Measurements from ENCODE around the gene SPI1. TPM values are rescaled to one million over a fixed set of nuclear protein-coding genes. Genes with fewer than 3 reads are reported as not detected.

SPI1 gene
- 0.09 TPM in 1 of 5 replicates, not detected in the others for total RNA-seq (2022; extraction: Qiagen RNA extraction; ENCODE audit: low read depth)

DNA sequence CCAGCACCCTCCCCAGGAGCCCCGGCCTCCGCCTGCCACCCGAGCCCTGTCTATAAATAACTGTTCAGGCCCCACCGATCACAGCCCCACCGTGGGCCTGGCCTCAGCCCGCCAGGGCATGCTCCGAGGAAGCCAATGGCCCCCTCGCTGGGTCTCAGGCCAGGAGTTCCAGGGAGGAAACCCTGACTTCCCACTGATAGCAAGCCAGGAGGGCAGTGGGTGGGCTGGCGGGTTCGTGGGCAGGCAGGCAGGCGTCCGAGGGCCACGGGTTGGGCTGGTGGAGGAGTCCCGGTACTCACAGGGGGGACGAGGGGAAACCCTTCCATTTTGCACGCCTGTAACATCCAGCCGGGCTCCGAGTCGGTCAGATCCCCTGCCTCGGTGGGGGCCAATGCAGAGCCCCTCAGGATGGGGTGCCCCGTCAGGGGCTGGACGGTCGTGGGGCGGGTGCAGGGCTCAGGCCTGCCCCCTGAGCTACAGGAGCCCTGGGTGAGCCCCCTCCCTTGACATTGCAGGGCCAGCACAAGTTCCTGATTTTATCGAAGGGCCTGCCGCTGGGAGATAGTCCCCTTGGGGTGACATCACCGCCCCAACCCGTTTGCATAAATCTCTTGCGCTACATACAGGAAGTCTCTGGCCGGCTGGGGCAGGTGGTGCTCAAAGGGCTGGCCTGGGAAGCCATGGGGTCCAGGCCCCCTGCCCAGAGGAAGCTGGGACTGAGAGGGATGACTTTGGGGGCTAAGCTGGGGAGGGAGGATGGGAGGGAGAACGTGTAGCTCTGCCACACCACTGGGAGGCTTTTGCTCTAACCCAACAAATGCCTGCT lies at the start of gene SPI1:
Gene SPI1 (minus strand): TSS at position 538 of the 826 bp plus-strand sequence. CDS start 194 bp downstream, at position 344.

DNA sequence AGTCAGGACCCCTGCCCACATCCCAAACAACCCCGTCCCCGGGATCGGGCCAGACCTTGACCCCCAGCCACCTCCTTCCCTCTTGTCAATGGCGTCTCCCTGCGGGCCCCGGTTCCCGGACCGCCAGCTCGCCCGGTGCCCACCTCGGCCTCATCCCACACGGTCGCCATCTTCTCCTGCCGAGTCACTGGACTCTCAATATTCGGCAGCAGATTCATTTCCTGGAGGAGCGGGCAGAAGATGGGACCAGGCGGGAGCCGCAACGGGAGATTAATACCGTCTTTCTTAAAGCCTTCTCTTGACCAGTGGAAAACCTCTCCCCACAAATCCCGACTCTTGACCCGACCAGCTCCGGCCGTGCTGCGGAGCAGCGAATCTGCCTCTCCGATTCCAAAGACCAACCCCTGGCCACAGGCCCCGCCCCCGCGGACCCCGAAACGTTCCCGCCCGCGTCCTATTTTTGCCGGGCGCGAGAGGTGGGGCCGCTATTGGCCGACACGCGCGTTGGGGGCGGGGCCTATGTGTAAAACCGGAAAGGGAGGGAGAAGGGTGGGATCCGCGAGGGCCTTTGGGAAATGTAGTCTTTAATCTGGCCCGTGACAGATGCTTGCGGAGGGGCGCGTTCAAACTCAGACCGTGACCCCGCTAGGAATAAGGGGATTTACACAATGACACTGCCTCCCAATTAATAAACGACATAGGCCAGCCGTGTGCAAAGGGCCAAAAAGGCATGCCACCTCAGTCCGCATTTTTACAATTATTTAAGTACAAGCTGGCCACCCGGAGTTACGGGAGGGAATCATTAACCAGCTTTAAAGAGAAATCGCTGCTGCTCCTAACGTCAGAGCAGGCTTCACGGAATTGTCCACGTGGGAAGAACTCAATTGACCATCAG lies 48.0 kb upstream of the SPI1 start, which contains the start of gene PSMC3:
Gene PSMC3 (minus strand): TSS at position 378 of the 895 bp plus-strand sequence. CDS start 160 bp downstream, at position 218.

DNA sequence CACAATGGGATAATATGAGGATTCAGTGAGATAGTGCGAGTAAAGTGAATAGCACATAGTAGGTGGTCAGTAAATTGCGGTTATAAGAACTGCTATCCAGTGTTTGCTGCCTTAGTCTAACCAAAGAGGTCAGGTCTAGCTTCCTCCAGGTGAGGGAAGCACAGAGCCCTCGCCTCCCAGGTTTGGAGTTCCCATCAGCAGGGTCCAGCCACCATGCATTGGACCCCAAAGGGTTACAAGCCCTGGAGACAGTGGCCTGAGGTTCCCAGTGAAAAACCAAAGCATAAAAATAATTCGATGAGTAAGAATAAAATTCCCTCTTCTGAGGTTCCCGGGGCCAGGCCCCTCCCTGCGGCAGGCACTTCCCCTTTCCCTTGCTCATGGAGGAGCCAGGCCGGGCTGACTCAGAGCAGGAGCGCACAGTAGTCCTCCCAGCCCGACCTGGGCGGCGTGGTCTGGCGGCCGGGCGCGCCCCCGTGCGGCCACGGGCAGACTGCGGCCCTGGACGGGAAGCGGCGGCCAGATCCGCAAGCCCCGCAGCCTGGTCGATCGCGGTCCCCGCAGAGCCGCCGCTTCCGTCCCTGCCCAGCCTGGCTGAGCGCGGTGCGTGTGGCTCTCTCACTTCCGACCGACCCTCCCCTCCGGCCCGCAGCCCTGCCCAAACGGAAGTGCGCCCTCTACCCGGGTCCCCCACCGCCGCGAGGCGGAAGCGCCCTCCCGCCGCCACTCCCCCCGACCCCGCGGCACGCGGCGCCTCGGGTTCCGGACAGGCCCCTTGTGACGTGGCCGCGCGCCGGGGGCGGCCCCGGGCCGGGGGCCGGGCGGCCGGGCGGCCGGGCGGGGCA lies 29.6 kb upstream of the SPI1 start, which contains the start of gene SLC39A13:
Gene SLC39A13 (plus strand): TSS at position 845 of the 845 bp plus-strand sequence. CDS start 1,505 bp downstream, outside the sequence.

DNA sequence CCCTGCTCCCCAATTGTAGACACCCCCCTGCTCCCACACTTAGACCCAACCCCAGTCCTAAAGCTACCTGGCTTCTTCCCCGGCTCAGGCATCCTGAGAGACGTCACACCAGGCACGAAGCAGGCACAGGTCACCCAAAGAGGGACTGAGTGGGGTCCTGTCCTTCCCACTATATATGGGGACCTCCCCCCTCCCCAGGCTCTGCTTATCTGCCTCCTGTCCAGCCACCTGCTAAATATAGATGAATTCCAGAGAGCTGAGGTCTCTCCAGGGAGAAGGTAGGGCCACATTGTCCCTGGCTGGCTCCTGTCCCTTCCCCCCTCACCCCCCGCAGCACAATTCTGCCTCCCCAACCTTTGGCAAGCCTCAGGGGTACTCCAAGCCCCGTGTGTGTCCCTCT lies 25.8 kb downstream of the SPI1 start, which contains the start of gene MYBPC3:
Gene MYBPC3 (minus strand): TSS at position 147 of the 400 bp plus-strand sequence. CDS start 55 bp downstream, at position 92.

Other genes with a start within 250 kb of the SPI1 start
- 25.2 to 32.3 TPM (median 26.7 TPM) in 5 replicates for gene ARFGAP2, start 201.7 kb downstream of the SPI1 start, total RNA-seq (2022; extraction: Qiagen RNA extraction; ENCODE audit: low read depth)
- gene PACSIN3, start 192.1 kb downstream of the SPI1 start, total RNA-seq (2022; extraction: Qiagen RNA extraction; ENCODE audit: low read depth), result 25.9 to 33.8 TPM (median 30.6 TPM) in 5 replicates
- gene DDB2, start 163.6 kb downstream of the SPI1 start, total RNA-seq (2022; extraction: Qiagen RNA extraction; ENCODE audit: low read depth), result 82.8 to 107 TPM (median 88.0 TPM) in 5 replicates
- 20.8 to 31.1 TPM (median 23.0 TPM) in 5 replicates for gene ACP2, start 129.7 kb downstream of the SPI1 start, total RNA-seq (2022; extraction: Qiagen RNA extraction; ENCODE audit: low read depth)
- 10.1 to 17.8 TPM (median 14.7 TPM) in 5 replicates for gene NR1H3, start 120.6 kb downstream of the SPI1 start, total RNA-seq (2022; extraction: Qiagen RNA extraction; ENCODE audit: low read depth)
- 20.4 to 23.7 TPM (median 22.1 TPM) in 5 replicates for gene MADD, start 108.4 kb downstream of the SPI1 start, total RNA-seq (2022; extraction: Qiagen RNA extraction; ENCODE audit: low read depth)
- gene MYBPC3, start 25.8 kb downstream of the SPI1 start, total RNA-seq (2022; extraction: Qiagen RNA extraction; ENCODE audit: low read depth), result 0.06 to 0.13 TPM (median 0.08 TPM) in 5 replicates
- gene SLC39A13, start 30.0 kb upstream of the SPI1 start, total RNA-seq (2022; extraction: Qiagen RNA extraction; ENCODE audit: low read depth), result 38.8 to 55.3 TPM (median 43.5 TPM) in 5 replicates
- 184 to 261 TPM (median 197 TPM) in 5 replicates for gene PSMC3, start 47.9 kb upstream of the SPI1 start, total RNA-seq (2022; extraction: Qiagen RNA extraction; ENCODE audit: low read depth)
- gene RAPSN, start 70.6 kb upstream of the SPI1 start, total RNA-seq (2022; extraction: Qiagen RNA extraction; ENCODE audit: low read depth), result 0.07 TPM in 1 of 5 replicates, not detected in the others
- 40.4 to 54.4 TPM (median 48.2 TPM) in 5 replicates for gene CELF1, start 174.6 kb upstream of the SPI1 start, total RNA-seq (2022; extraction: Qiagen RNA extraction; ENCODE audit: low read depth)
- gene PTPMT1, start 187.1 kb upstream of the SPI1 start, total RNA-seq (2022; extraction: Qiagen RNA extraction; ENCODE audit: low read depth), result 57.9 to 80.3 TPM (median 79.2 TPM) in 5 replicates
- gene KBTBD4, start 200.4 kb upstream of the SPI1 start, total RNA-seq (2022; extraction: Qiagen RNA extraction; ENCODE audit: low read depth), result 16.6 to 19.1 TPM (median 18.0 TPM) in 5 replicates
- 104 to 151 TPM (median 132 TPM) in 5 replicates for gene NDUFS3, start 200.5 kb upstream of the SPI1 start, total RNA-seq (2022; extraction: Qiagen RNA extraction; ENCODE audit: low read depth)
- gene FAM180B, start 208.1 kb upstream of the SPI1 start, total RNA-seq (2022; extraction: Qiagen RNA extraction; ENCODE audit: low read depth), result 0.07 TPM in 1 of 5 replicates, not detected in the others
- 0.13 to 0.22 TPM in 2 of 5 replicates, not detected in the others for gene C1QTNF4, start 215.9 kb upstream of the SPI1 start, total RNA-seq (2022; extraction: Qiagen RNA extraction; ENCODE audit: low read depth)